HG03066 (cell line): ENCODE measurements around the gene FPR1.
A peak's percentile ranks its signal among the peaks of the same experiment; 100 is the strongest.

Experiments
- ATAC-seq: cut with Tn5 transposase; IDR thresholded peaks from one replicate; pipeline ENCODE4 v1.9.1; 2021; ENCODE audit warnings: low read depth; ENCODE audit not compliant: unreplicated experiment

Gene FPR1

DNA sequence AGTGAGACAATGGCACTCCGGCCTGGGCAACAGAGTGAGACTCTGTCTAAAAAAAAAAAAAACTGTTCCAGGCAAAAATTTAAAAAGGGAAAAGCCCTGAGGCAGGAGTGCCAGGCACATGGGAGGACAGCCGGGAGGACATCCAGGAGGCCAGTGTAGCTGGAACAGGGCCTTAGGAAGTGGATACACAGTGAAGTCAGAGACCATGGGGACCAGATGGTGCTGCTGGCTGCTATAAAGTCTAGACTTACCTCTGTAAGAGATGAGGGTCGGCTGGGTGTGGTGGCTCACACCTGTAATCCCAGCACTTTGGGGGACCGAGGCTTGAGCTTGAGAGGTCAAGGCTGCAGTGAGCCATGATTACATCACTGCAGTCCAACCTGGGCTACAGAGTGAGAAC lies 42.9 kb downstream of the FPR1 start:
- no peak for ATAC-seq

GRCh38 chr19:51706885-51707284 lies 44.8 kb downstream of the FPR1 start:
- no peak for ATAC-seq

GRCh38 chr19:51706296-51706695 lies 45.4 kb downstream of the FPR1 start:
- ATAC-seq = no peak

GRCh38 chr19:51704626-51705025 lies 47.1 kb downstream of the FPR1 start:
- ATAC-seq = no peak

- peak; percentile 81 for ATAC-seq
These were observed 47.8 kb downstream of the FPR1 start for GRCh38 chr19:51703575-51704515.

DNA sequence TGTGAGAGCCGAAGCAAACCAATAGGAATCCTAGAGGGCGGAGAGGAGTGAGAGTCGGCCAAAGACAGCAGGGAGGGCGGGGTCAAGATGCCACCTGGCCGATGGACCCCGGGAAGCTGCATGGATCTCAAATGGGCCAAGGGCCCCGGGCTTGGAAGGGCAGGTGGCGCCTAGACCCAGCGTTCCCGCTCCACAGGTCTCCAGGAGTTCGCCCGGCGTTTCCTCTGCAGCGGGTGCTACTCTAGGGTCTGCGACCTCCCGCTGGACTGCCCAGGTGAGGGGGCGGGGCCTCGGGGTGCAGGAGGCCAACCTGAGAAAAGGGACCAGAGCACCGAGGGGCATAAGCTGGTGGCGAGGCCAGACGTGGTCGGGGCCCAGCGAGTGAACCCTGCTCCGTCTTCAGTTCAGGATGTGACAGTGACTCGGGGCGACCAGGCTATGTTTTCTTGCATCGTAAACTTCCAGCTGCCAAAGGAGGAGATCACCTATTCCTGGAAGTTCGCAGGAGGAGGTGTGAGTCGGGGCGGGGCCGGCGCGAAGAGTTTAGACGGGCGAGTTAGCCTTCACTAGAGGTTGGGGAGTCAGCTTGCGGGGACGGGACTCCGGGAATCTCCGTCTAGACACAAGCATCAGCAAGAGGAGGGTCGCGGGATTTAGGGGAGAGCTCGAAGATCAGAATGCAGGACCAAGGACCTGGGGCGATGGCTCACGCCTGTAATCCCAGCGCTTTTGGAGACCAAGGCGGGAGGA lies 48.7 kb downstream of the FPR1 start:
- no peak for ATAC-seq

DNA sequence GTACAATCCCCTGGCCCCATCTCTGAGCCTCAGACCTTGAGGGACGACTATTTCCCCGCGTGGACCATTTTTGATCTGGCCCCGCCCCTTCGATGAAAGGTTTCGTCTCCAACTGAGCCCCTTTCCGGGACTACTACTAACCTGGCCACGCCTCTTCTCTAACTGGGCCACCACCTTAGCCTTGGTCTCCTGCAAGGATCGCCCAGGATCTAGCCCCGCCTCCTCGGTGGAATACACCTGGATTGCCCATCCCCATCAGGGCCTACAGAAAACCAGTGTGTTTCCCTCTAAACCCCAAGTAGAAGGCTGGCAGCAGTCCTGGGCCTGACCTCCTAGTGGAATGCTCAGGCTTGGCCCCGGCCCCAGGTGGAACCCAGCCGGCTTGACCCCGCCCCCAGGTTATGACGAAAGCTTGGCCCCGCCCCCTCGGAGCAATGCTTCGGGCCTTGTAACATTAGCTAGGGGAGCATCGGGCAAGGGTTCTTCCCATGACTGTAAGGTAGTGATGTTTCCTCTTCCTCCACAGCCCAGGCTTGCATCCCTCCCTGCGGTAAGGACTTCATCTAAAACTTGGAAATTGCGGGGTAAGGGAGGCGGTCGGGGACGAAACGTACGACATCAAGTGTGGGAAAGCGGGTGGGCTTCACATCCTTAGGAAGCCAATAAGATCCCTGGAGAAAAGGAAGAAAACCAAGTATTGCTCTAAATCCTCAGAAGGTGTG lies 49.4 kb downstream of the FPR1 start:
- no peak for ATAC-seq

- no peak for ATAC-seq
These were observed 50.1 kb downstream of the FPR1 start for GRCh38 chr19:51701468-51702100.

DNA sequence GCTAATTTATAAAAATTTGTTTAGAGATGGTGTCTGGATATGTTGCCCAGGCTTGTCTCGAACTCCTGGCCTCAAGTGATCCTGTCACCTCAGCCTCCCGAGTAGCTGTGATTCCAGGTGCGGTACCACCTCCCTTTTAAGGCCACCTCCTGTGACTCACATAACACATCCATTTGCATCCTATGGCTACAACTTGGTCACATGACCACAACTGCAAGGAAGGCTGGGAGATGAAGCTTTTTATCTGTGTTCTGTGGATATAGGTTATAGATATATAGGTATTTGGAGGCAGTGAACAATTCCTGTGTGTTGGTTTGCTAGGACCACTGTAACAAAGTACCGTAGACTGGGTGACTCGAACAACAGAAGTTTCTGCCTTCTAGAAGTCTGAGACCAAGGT lies 52.5 kb downstream of the FPR1 start:
- no peak for ATAC-seq

GRCh38 chr19:51698296-51698695 lies 53.4 kb downstream of the FPR1 start:
- ATAC-seq = no peak

DNA sequence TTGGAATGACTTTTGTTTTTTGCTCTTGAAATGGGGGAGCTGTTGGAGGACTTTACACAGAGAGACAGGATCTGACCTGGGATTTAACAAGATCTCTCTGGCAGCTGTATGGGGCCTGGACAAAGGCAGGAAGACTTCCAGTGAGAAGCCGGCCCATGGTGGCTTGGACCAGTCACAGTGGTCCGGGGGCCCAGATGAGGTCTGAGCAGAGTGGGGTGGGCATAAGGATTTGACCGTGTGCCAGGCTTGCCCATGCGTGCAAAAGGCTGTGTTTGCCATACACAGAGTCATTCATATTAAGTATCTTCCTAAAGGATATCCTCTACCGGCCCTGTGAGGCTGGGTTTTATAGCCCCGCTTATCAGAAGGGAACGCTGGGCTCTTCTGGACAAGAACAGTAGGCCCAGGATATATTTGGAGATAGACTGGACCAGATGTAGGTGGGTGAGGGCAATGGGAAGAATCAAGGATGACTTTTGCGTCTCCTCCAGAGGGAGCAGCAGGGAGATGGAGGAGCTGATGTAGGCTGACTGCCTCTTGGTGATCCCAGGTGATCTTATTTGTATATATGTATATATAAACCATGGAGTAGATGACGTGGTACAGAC lies 54.4 kb downstream of the FPR1 start:
- no peak for ATAC-seq

DNA sequence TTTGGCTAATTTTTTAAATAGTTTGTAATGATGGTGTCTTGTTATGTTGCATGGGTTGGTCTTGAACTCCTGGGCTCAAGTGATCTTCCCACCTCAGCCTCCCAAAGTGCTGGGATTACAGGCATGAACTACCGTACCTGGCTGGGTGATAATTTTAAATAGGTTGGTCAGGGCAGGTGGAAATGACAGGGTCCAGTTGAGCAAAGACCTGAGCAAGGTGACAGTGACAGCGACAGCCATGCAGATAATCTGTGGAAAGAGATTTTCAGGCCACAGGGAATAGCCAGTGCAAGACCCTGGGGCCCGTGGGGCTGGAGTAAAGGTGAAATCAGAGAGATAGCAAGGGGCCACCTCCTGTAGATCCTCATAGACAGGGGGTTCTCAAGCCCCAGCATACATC lies 55.1 kb downstream of the FPR1 start:
- no peak for ATAC-seq
